Thyroid gland (tissue), 4 donors: ENCODE data around the gene LRRC8A.

Source experiments
- CTCF ChIP-seq, 6 experiments: fragments of 200-600 bp in 3 of 6; fragments of 450-650 bp in 3 of 6; sonication (generic) in 3 of 6; IDR thresholded peaks; one replicate each; pipeline ENCODE4 v1.5.1; 2016 to 2019; ENCODE audit warnings: antibody characterized with exemption in 6 of 6, mild to moderate bottlenecking in 2 of 6, inconsistent platforms in 1 of 6, moderate library complexity in 1 of 6
- POLR2A ChIP-seq, 2 donors: fragments of 450-650 bp; IDR thresholded peaks; one replicate each; pipeline ENCODE4 v1.6.1; 2017; ENCODE audit warnings: antibody characterized with exemption in 2 of 2, mild to moderate bottlenecking in 2 of 2, moderate library complexity in 1 of 2

- no peak for TF ChIP-seq CTCF (IDR thresholded peaks at IDR 0.05)
- TF ChIP-seq POLR2A (IDR thresholded peaks at IDR 0.05) = no peak
Observed at GRCh38 chr9:128916745-128917144, 34.8 kb downstream of the LRRC8A start.
